Common myeloid progenitor, CD34-positive (primary cell): Measurements from ENCODE around the gene PDE4D.

Experiments
- CTCF ChIA-PET: fragments of 350-600 bp; sonication (Branson Sonifier 250); formaldehyde crosslinking; loops from one replicate; lab custom pipeline; 2021; ENCODE audit warnings: antibody characterized with exemption; lab: Charles Lee
- POLR2A ChIA-PET: fragments of 350-600 bp; sonication (Branson Sonifier 250); formaldehyde crosslinking; loops from one replicate; lab custom pipeline; 2021; ENCODE audit warnings: antibody characterized with exemption; lab: Charles Lee
- DNase-seq, 3 donors: peaks; one replicate each; pipeline versions ENCODE4 v3.0.0 to v3.0.0-alpha.2; 2013
- H3K27ac ChIP-seq, 2 experiments: 1 replicate in 1 of 2; 2 replicates in 1 of 2; pipeline ENCODE4 v1.7.0; 2013; ENCODE audit warnings: inconsistent platforms in 2 of 2, low read length in 2 of 2, mild to moderate bottlenecking in 2 of 2, low read depth in 1 of 2, moderate library complexity in 1 of 2; ENCODE audit not compliant: severe bottlenecking in 2 of 2, insufficient read depth in 1 of 2, poor library complexity in 1 of 2
- H3K27me3 ChIP-seq, 5 experiments: replicated peaks in 2 of 5; 1 replicate in 3 of 5; 2 replicates in 2 of 5; pipeline versions ENCODE4 v1.6.1 to v1.7.0; 2013; ENCODE audit warnings: low read length in 4 of 5, mild to moderate bottlenecking in 2 of 5, moderate library complexity in 2 of 5, inconsistent platforms in 1 of 5; ENCODE audit not compliant: insufficient read depth in 5 of 5, control insufficient read depth in 4 of 5
- H3K36me3 ChIP-seq, 4 experiments: 1 replicate in 2 of 4; 2 replicates in 2 of 4; pipeline versions ENCODE4 v1.6.1 to v1.7.0; 2013; ENCODE audit warnings: low read length in 3 of 4, control low read depth in 1 of 4, mild to moderate bottlenecking in 1 of 4; ENCODE audit not compliant: control insufficient read depth in 4 of 4, insufficient read depth in 4 of 4
- H3K4me1 ChIP-seq, 4 experiments: 1 replicate in 3 of 4; 2 replicates in 1 of 4; pipeline versions ENCODE4 v1.6.1 to v1.7.1; 2013; ENCODE audit warnings: low read length in 3 of 4, mild to moderate bottlenecking in 3 of 4, control low read depth in 1 of 4, inconsistent platforms in 1 of 4, moderate library complexity in 1 of 4; ENCODE audit not compliant: control insufficient read depth in 4 of 4, insufficient read depth in 4 of 4; ENCODE audit errors: control extremely low read depth in 1 of 4
- H3K4me3 ChIP-seq, 7 experiments: 1 replicate in 4 of 7; 2 replicates in 3 of 7; pipeline versions ENCODE4 v1.5.1 to v1.7.0; 2013; ENCODE audit warnings: mild to moderate bottlenecking in 7 of 7, low read length in 6 of 7, moderate library complexity in 6 of 7, inconsistent platforms in 2 of 7, low read depth in 2 of 7, control low read depth in 1 of 7; ENCODE audit not compliant: insufficient read depth in 4 of 7, control insufficient read depth in 1 of 7; ENCODE audit errors: extremely low read depth in 1 of 7
- H3K9me3 ChIP-seq, 5 experiments: 1 replicate in 4 of 5; 2 replicates in 1 of 5; pipeline versions ENCODE4 v1.6.1 to v1.7.1; 2013; ENCODE audit warnings: low read length in 4 of 5, mild to moderate bottlenecking in 2 of 5, inconsistent platforms in 1 of 5, low read depth in 1 of 5, moderate library complexity in 1 of 5; ENCODE audit not compliant: control insufficient read depth in 4 of 5, insufficient read depth in 2 of 5; ENCODE audit errors: control extremely low read depth in 1 of 5
- WGBS: methylation state at CpG from one replicate; pipeline ENCODE4 v1.1.5; 2013; ENCODE audit not compliant: insufficient coverage; 5-methylcytosine and 5-hydroxymethylcytosine counted together

The PDE4D gene

DNA sequence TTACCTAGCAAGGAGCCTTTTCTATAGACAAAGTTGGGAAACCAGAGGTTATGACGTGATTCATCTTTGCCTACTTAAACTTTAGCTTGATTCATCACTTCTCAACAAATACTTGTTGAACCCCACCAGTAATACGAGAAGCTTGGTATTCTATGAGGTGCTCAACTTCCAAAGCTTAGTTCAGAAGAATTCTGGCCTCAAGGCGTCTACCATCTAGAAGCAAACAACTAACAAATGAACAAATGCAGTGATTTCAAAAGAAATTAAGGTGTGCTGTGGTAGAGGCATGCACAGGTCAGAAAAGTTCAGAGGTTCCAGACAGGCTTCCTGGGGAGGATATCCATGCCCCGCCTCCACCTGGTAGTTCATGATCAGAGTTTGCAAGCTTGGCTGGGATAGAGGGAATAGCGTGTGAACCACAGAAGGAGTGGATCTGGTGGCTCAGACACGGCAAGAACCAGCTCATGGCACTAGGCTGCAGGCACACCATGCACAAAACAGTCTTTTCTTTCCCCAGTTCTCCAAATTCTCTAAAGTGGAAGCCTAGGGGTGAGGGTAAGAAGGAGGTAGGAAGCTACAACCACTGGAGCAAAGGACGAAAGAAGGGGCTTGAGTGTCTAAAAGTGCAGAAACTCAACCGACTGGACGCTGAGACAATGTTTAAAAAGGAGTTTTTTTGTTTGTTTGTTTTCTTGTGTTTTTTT lies 837.6 kb downstream of the PDE4D start:
- peaks cover 0 to 3% (median 0%) of the 10 kb centered on the region in 4 experiments for H3K36me3 ChIP-seq
- H3K4me1 ChIP-seq: no peaks in the 10 kb centered on the region
- H3K27me3 ChIP-seq: no peaks in the 10 kb centered on the region
- POLR2A ChIA-PET: no interaction called here
- WGBS: 92% methylated on average over 6 of the region's 9 CpGs
- CTCF ChIA-PET: interaction anchor here (0.9 kb wide), 1 partner anchor 8 kb away, joined by 3 read pairs; no protein-coding TSS in a partner anchor
- H3K4me3 ChIP-seq: no peak overlapping the region
- no peak for DNase-seq
- H3K9me3 ChIP-seq: no peaks in the 10 kb centered on the region
- no peak overlapping the region for H3K27ac ChIP-seq

DNA sequence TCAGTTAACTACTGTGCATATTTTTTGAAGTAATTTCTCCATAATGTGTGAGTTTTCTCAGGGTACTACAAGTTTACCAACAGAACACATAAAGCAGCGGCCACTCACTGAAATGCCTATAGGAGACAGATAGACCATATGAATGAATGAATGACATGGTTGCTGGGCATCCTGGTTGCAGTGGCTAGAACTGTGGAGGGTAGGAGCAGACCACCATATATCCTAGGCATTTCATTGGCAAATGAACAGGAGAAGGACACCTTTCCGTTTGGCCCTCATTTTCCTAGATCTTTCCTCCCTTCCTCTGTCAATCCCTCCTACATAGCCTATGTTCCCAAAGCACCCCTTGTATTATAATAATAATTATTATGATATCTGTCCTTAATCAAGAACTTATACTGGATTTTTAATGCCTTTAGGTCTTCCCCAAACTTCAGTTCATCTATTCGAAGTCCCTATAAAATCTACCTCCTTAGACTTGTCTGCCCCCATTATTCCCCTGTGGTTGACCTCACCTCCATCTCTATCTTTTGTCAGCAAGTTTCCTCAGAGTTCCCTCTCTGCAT lies 838.5 kb downstream of the PDE4D start:
- no peaks in the 10 kb centered on the region for H3K4me1 ChIP-seq
- H3K36me3 ChIP-seq: peaks cover 0 to 3% (median 0%) of the 10 kb centered on the region in 4 experiments
- H3K27ac ChIP-seq: no peak overlapping the region
- WGBS: 94% methylated on average over 1 of the region's 3 CpGs
- ChIA-PET POLR2A (no interaction called here), CTCF (no interaction called here)
- no peak for DNase-seq
- H3K27me3 ChIP-seq: no peaks in the 10 kb centered on the region
- H3K4me3 ChIP-seq: no peak overlapping the region
- no peaks in the 10 kb centered on the region for H3K9me3 ChIP-seq

GRCh38 chr5:59051951-59052350 lies 841.6 kb downstream of the PDE4D start:
- CTCF ChIA-PET: interaction anchor here (1.1 kb wide), 1 partner anchor 11 kb away, joined by 3 read pairs; no protein-coding TSS in a partner anchor

GRCh38 chr5:59049095-59049494 lies 844.4 kb downstream of the PDE4D start:
- no peak for DNase-seq
- CTCF ChIA-PET: interaction anchor here (1.5 kb wide), 1 partner anchor 12 kb away, joined by 3 read pairs; no protein-coding TSS in a partner anchor
- H3K4me3 ChIP-seq: no peak overlapping the region
- H3K4me1 ChIP-seq: no peaks in the 10 kb centered on the region
- no peaks in the 10 kb centered on the region for H3K9me3 ChIP-seq
- no CpG with 5 or more reads among the region's 2 CpGs for WGBS
- H3K27me3 ChIP-seq: no peaks in the 10 kb centered on the region
- POLR2A ChIA-PET: no interaction called here
- no peak overlapping the region for H3K27ac ChIP-seq
- H3K36me3 ChIP-seq: no peaks in the 10 kb centered on the region

More at GRCh38 chr5:59051951-59052350, 841.6 kb downstream of the PDE4D start:
- Histone ChIP-seq H3K27me3 (no peaks in the 10 kb centered on the region), H3K4me3 (no peak overlapping the region), H3K36me3 (no peaks in the 10 kb centered on the region), H3K4me1 (no peaks in the 10 kb centered on the region), H3K27ac (no peak overlapping the region), H3K9me3 (no peaks in the 10 kb centered on the region)
- no peak for DNase-seq
- POLR2A ChIA-PET: no interaction called here
- 91% methylated on average over 2 of the region's 3 CpGs for WGBS

GRCh38 chr5:59042201-59043055 lies 851.1 kb downstream of the PDE4D start:
- peak in 1 of 3 donors; percentile 35 for DNase-seq
- Histone ChIP-seq H3K27ac (peak overlapping the region in 1 of 2 experiments; percentile 35), H3K9me3 (no peaks in the 10 kb centered on the region), H3K27me3 (no peaks in the 10 kb centered on the region), H3K4me1 (peaks cover 18 to 42% (median 30%) of the 10 kb centered on the region in 4 experiments), H3K36me3 (no peaks in the 10 kb centered on the region), H3K4me3 (peak overlapping the region in 1 of 7 experiments; percentile 6)
- whole genome bisulfite sequencing: 30% methylated on average over 6 of the region's 7 CpGs
- ChIA-PET CTCF (interaction anchor here (0.9 to 1.5 kb wide), 6 partner anchors 9 to 133 kb away, joined by 3 to 6 read pairs (median 4); no protein-coding TSS in a partner anchor), POLR2A (interaction anchor here (1.6 to 1.8 kb wide), 2 partner anchors 85 to 86 kb away, joined by 5 to 8 read pairs; no protein-coding TSS in a partner anchor)

GRCh38 chr5:59041355-59041754 lies 852.2 kb downstream of the PDE4D start:
- H3K36me3 ChIP-seq: peaks cover 0 to under 1% (median 0%) of the 10 kb centered on the region in 4 experiments
- peaks cover 24 to 51% (median 39%) of the 10 kb centered on the region in 4 experiments for H3K4me1 ChIP-seq
- CTCF ChIA-PET: interaction anchor here (1.1 to 1.5 kb wide), 5 partner anchors 8 to 86 kb away, joined by 3 to 6 read pairs (median 4); no protein-coding TSS in a partner anchor
- H3K27ac ChIP-seq: no peak overlapping the region
- no peaks in the 10 kb centered on the region for H3K9me3 ChIP-seq
- H3K4me3 ChIP-seq: peak overlapping the region in 2 of 7 experiments; percentile 7 to 24
- 60% methylated on average over 1 of the region's 1 CpG for WGBS
- DNase-seq: no peak
- no peaks in the 10 kb centered on the region for H3K27me3 ChIP-seq
- POLR2A ChIA-PET: interaction anchor here (1.6 to 1.8 kb wide), 2 partner anchors 86 to 87 kb away, joined by 5 to 8 read pairs; no protein-coding TSS in a partner anchor
